GM19193 (cell line): ENCODE results near the gene ABCC1.

Experiments used
- POLR2A ChIP-seq: IDR thresholded peaks from 4 replicates; pipeline ENCODE4 v1.6.1; 2011; ENCODE audit not compliant: insufficient read depth, insufficient read length; ENCODE audit errors: extremely low read depth

The ABCC1 gene

DNA sequence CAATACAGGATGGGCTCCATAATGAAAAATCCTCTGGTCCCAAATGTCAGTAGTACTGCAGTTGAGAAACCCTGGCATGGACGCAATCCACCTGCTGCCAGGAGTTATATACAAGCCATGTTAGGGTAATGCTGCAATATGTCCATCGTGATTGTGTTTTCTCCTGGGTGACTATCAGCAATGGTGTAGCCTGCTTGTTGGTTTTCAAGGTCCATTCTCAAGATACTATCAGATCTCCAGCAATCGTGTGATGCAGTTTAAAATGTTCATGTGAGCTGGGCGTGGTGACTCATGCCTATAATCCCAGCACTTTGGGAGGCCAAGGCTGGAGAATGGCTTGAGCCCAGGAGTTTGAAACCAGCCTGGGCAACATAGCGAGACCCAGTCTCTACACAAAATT is 24.0 kb downstream of the ABCC1 start:
- TF ChIP-seq POLR2A = no peak

DNA sequence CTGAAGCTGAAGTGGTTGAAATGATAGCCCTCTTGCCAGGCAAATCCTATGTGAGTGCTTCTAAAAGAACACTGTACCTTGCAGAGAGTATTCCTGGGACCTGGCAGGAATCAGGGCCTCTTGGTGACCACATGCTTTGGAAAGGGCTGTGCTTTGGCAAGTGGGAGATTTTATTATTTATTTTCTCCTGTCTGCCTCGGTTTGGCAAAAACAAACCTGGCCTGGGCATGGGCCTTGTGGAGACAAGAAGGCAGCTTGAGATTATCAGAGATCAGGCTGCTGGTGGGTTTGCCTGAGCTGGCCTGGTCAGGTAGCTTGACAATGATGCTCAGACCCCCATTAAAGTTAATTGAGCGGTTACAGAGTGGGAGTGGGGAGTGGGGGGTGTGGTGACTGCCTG is 24.6 kb downstream of the ABCC1 start:
- no peak for TF ChIP-seq POLR2A

DNA sequence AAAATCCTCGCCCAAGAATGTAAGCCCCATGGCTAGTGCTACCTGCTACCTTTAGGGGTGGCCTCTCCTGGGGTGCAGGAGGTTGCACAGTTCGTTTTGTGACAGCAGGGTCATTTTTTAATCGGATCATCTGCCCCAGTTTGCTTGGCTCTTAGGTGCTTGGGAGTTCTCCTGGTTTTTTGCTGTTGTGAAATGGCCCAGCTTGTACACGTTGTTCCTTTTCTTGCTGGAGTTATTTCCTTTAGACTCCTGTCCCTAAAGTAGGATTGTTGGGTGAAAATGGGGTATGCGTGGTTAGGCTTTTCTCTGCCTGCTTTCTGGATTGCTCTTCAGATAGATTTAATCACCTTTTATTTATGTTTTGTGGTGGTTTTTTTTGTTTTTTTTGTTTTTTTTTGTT is 25.8 kb downstream of the ABCC1 start:
- TF ChIP-seq POLR2A = no peak

DNA sequence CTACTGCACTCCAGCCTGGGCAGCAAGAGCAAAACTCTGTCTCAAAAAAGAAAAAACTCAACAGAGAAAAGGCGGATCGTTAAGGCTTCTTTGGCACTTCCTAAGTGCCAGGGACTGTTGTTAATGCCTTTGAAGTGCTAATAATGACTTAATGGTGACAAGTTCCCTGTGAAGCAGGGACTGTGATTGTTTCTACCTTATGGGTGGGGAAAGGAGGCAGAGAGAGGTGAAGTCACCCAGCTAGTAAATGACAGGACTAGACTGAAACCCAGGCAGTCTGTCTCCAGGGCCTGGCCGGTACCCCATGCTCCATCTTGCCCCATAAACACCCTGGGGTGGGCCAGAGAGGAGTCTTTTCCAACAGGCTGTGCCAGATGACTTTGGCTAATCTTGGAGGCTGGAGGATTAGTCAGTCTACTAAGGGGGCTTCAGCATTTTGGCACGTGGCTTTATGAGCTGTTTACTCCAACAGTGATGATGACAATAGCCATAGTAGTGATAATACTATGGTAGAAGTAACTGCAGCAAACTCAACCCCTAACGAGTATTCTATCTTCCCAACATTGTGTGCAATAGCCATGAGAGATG is 26.9 kb downstream of the ABCC1 start:
- no peak for TF ChIP-seq POLR2A

DNA sequence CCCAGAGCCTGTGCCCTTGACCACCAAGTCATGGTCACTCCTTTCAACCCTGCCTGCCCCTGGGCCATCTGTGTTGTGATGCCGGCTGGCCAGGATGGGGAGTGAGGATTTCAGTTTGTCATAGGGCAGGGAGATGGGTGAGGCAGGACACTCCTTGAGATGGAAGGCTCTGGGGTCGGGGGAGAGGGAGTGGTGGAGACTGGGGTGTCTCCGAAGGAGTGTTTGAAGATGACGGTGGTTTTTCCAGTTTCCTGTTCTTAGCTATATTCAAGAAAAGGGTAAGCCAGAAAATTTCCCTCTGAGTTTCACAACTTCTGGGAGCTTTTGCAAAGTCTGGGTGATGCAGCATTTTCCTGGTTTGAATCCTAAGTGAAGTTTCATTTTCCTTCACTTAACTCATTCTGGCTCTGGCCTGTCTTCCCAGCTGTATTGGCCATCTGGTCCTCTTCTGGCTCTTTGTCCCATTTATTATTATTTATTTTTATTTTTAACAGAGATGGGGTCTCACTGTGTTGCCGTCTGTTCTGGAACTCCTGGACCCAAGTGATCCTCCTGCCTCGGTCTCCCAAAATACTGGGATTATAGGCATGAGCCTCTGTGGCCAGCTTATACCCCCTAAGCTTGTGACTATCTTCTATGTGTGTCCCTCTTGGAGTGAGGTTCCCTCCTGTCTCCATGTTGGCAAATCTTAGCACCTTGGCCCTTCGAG is 27.7 kb downstream of the ABCC1 start:
- no peak for TF ChIP-seq POLR2A

DNA sequence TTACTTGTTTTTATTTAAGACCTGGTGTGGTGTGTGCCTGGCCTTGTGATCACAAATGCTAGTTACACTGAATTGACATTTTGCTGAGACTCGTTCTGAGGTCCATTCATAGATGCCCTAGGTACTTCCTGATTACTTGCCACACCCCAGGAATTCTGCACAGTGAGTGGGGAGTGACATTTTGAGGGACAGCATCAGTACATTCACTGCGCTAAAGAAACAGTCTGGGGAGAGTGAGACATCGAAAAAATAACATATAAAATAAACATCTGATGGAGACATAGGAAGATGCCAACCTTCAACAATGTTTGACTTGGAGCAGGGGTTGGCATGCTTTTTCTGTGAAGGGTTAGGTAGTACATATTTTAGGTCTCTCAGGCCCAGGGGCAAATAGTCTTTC is 30.4 kb downstream of the ABCC1 start:
- TF ChIP-seq POLR2A = no peak

DNA sequence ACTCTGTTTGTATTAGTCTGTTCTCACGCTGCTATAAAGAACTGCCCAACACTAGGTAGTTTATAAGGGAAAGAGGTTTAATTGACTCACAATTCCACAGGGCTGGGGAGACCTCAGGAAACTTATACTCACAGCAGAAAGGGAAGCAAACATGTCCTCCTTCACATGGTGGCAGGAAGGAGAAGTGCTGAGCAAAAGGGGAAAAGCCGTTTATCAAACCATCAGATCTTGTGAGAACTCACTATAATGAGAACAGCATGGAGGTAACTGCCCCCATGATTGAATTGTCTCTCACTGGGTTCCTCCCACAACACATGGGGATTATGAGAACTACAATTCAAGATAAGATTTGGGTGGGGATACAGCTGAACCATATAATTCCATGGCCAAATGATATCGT is 30.9 kb downstream of the ABCC1 start:
- TF ChIP-seq POLR2A = no peak

DNA sequence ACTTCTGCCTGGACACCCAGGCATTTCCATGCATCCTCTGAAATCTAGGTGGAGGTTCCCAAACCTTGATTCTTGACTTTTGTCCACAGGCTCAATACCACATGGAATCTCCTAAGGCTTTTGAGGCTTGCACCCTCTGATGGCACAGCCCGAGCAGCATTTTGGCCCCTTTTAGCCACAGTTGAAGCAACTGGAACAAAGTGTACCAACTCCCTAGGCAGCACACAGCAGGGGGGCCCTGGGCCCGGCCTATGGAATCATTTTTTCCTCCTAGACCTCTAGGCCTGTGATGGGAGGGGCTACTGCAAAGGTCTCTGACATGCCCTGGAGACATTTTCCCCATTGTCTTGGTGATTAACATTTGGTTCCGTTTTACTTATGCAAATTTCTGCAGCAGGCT is 32.0 kb downstream of the ABCC1 start:
- TF ChIP-seq POLR2A = no peak

DNA sequence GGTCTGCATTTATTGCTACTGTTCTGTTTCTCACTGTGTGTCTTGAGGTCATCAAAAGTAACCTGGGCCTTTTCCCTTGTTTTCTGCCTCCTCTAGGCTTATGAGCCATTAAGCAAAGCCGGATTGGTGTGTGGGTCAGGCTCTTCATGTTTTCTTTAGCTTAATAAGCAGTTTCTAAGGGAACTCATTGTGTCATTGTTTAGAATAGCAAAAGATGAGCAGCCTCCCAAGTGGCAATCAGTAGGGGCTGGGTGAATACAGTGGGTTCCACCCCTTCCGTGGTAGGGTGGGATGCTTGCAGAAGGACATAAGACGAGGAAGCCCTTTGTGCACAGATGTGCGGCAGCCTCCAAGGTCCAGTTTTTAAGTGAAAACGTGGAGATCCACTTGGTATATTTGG is 34.5 kb downstream of the ABCC1 start:
- TF ChIP-seq POLR2A = no peak

DNA sequence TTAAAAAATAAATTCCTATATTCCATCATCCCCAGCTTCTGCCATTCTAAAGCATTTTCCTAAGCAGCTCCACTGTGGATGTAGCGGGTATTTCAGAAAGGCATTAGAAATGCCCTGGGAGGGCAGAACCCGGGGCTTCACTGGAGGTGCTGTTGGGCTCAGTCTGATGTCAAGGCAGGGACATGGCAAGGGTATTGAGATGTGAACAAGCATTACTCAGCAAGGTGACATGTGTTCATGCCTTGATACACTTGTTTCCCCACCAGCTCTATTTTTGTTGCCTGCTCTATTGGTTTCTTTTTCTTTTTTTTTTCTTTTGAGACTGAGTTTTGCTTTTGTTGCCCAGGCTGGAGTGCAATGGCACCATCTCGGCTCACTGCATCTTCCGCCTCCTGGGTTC is 35.7 kb downstream of the ABCC1 start:
- TF ChIP-seq POLR2A = no peak

DNA sequence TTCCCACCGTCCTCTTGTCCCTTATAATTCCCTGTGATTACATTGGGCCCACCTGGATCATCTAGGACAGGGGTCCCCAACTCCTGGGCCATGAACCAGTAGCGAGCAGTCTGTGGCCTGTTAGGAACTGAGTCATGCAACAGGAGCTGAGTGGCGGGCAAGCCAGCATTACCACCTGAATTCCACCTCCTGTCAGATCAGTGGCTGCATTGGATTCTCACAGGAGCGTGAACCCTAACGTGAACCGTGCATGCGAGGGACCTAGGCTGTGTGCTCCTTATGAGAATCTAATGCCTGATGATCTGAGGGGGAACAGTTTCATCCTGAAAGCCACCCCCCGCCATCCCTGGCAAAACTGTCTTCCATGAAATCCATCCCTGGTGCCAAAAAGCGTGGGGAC is 36.8 kb downstream of the ABCC1 start:
- no peak for TF ChIP-seq POLR2A

DNA sequence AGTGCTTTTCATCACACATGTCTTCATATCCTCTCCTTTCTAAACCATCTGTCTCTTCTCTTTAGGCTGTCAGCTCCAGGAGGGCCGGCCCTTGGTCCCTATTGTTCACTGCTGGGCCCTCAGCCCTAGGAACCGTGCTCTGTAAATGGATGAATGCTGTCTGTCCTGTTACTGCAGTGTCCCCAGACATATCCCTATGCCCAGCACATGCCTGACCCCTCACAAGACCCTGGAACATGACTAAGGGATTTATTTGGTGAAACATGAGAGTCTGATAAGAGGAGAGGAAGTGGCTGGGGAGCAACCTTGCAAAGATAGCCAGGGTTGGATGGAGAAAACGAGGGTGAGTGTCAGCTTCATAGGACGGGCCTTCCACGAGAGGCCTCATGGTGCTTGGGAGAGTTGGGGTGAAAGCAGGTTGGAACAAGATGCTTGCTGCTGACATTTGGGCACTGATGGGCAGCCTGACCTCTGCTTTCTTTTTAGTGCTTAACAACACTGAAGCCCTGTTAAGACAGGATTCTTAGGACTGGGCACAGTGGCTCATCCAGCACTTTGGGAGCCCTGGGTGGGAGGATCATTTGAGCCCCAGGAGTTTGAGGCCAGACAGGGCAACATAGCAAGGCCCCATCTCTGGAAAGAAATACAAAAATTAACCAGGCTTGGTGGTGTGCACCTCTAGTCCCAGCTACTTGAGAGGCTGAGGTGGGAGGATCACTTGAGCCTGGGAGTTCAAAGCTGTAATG is 39.0 kb downstream of the ABCC1 start:
- no peak for TF ChIP-seq POLR2A

DNA sequence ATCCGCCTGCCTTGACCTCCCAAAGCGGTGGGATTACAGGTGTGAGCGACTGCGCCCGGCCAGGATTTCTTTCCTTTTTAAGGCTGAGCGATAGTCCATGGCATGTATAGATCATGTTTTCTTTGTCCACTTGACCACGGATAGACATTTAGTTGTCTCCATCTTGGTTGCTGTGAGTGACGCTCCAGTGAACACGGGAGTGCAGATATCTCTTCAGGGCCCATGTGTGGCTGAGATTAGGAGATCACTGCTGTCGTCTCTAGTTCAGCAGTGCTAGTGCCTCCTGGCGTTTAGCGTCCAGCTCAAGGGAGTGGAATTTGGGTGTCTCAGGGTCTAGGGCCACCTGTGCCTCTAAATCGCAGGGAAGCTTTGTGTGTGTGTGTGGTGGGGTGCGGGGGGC is 41.5 kb downstream of the ABCC1 start:
- TF ChIP-seq POLR2A = no peak

DNA sequence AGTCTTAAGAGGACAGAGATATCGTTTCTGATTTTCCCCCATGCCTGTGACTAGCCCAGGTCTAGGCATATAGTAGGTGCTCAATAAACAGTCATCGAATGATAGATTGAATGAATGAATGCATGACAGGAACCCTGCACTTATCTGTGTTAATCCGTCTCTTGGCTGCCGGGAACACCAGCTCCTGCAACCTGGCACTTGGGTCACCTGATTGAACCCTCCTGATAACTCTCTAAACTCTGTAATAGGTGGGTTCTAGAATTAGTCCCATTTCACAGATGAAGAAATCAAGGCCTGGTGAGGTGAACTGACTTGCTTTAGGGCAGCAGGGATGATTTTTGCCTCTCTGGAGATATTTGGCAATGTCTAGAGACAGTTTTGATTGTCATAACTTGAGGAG is 43.7 kb downstream of the ABCC1 start:
- TF ChIP-seq POLR2A = no peak

DNA sequence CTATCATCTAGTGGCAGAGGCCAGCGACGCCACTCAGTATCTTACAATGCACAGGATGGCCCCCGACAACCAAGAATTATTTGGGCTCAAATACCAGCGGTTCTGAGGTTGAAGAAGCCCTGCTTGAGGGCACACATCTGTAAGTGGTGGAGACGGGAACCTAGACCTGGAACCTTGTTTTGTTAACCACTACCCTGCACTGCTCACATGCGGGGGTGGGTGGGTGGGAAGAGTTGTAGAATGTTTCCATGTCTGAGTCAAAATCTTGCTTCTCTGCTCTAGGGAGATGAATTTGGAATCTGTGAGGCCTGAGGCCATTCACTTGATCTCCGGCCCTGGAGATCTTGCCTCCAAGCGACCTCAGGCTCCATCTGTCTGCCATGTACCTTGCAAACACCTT is 44.1 kb downstream of the ABCC1 start:
- TF ChIP-seq POLR2A = no peak

DNA sequence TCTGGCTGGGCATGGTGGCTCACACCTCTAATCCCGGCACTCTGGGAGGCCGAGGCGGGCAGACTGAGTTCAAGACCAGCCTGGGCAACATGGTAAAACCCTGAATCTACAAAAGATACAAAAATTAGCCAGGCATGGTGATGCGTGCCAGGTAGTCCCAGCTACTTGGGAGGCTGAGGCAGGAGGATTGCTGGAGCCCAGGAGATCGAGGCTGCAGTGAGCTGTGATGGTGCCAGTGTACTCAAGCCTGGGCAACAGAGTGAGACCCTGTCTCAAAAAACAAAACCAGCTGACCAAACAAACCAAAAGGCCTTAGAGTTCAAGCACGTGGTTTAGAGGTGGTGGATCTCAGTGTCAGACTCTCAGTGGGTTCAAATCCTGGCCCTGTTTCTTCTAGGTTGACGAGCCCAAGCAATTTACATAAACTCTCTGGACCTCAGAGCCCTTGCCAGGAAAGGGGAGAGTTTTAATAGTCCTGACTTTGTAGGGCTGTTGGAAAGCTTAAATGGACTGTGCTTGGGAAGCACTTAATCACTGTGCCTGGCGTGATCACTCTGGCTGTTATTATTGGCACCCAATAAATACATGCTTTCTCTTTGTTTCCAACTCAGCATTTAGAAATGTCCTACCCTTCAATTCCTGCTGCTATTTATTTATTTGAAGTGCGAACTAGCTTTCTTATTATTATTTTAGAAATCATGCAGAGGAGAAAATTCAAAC is 44.7 kb downstream of the ABCC1 start:
- TF ChIP-seq POLR2A = no peak

DNA sequence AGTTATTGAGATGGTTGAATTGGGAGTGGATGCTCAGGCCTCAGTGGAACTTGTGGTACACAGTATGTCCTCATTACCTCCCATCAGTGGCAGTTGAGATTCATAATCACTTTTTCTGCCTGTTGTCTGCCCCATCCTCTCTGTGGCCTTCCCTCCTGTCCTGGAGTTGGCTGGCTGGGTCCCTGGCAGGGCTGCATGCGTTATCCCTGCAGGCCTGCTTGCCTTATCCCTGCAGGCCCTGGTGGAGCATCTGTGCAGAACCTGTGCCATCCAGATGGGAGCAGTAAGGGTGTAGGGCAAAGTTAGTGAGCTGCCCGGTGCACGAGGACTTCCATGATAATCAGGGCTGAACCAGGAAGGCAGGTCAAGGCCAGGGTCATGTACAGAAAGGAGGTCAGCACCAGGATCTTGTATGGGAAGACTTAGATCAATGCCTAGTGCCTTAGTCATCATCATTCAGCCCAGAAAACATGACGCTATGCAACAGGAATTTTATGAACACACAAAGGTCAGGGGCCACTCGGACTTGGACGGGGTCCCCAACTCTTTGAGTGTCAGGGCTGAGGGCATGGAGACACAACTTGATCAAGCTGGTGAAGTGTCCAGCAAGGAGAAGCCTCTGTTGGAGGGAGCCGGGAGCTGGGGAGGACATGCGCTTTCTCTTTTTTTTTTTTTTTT is 47.2 kb downstream of the ABCC1 start:
- no peak for TF ChIP-seq POLR2A
